GM13977 (cell line): ENCODE data around the gene TBC1D2B.
"Not testable (repeated sequence)": the region's sequence is repeated elsewhere in the genome, so short reads cannot be mapped to it uniquely, and the experiment has no call there.

ENCODE experiments used
- DNase-seq: peaks from one replicate; pipeline ENCODE4 v3.0.0; 2012; ENCODE audit warnings: low spot score
- CTCF ChIP-seq: IDR thresholded peaks from 2 replicates; pipeline ENCODE4 v1.5.1; 2012; ENCODE audit warnings: mild to moderate bottlenecking, control low read depth; ENCODE audit not compliant: insufficient read depth; ENCODE audit errors: extremely low read depth, missing control alignments
- in situ Hi-C: fragments of 300-500 bp; cut with MboI; formaldehyde crosslinking; loops from one replicate; pipeline ENCODE4 v1.12.0; 2022; ENCODE audit warnings: low sequenced_read_pairs, low pct_unique_long_range_greater_than_20kb, mixed read lengths, inconsistent platforms; ENCODE audit not compliant: unreplicated experiment

TBC1D2B gene

GRCh38 chr15:77994893-77995536 lies 82.5 kb downstream of the TBC1D2B start:
- DNase-seq, in situ Hi-C loops: not testable (repeated sequence)
- TF ChIP-seq CTCF, result peak; percentile 36

- in situ Hi-C loops, result not testable (repeated sequence)
- peak; percentile 45 for DNase-seq
These were observed 83.4 kb downstream of the TBC1D2B start for GRCh38 chr15:77993970-77994693.

GRCh38 chr15:77993374-77993911 lies 84.1 kb downstream of the TBC1D2B start:
- no peak for TF ChIP-seq CTCF
- in situ Hi-C loops, result no loop called here
- no peak for DNase-seq

GRCh38 chr15:77992356-77993222 lies 84.9 kb downstream of the TBC1D2B start:
- in situ Hi-C loops, result no loop called here
- no peak for DNase-seq
- no peak for TF ChIP-seq CTCF

- in situ Hi-C loops, DNase-seq: not testable (repeated sequence)
These were observed 85.8 kb downstream of the TBC1D2B start for GRCh38 chr15:77991658-77992201.

- in situ Hi-C loops, result no loop called here
- DNase-seq, result no peak
- no peak for TF ChIP-seq CTCF
These were observed 86.5 kb downstream of the TBC1D2B start for GRCh38 chr15:77991029-77991406.
